Large intestine (tissue), 12 donors: Measurements from ENCODE around the gene GOLIM4. TPM values are rescaled to one million over a fixed set of nuclear protein-coding genes. Genes with fewer than 3 reads are reported as not detected.
"Not testable (repeated sequence)": the region's sequence is repeated elsewhere in the genome, so short reads cannot be mapped to it uniquely, and the experiment has no call there.

ENCODE experiments used
- DNase-seq, 2 donors: peaks; one replicate each; pipeline versions ENCODE4 v3.0.0 to v3.0.0-alpha.2; 2013
- H3K27ac ChIP-seq: one replicate; pipeline ENCODE4 v1.5.1; 2013; ENCODE audit warnings: low read length
- H3K27me3 ChIP-seq: 2 replicates; pipeline ENCODE4 v1.6.1; 2013; ENCODE audit warnings: low read length; ENCODE audit not compliant: control insufficient read depth, insufficient read depth
- H3K36me3 ChIP-seq: 2 replicates; pipeline ENCODE4 v1.6.1; 2013; ENCODE audit warnings: low read length; ENCODE audit not compliant: control insufficient read depth, insufficient read depth
- H3K4me1 ChIP-seq: one replicate; pipeline ENCODE4 v1.6.1; 2013; ENCODE audit warnings: low read length; ENCODE audit not compliant: control insufficient read depth, insufficient read depth
- H3K4me3 ChIP-seq: one replicate; pipeline ENCODE4 v1.5.1; 2013; ENCODE audit warnings: low read length
- H3K9me3 ChIP-seq: one replicate; pipeline ENCODE4 v1.6.1; 2013; ENCODE audit warnings: mild to moderate bottlenecking, low read depth, low read length, moderate library complexity; ENCODE audit not compliant: control insufficient read depth
- WGBS: methylation state at CpG from one replicate; pipeline ENCODE4 v1.1.5; 2013; ENCODE audit warnings: low lambda C conversion rate; ENCODE audit not compliant: insufficient coverage; 5-methylcytosine and 5-hydroxymethylcytosine counted together
- long read RNA-seq, 11 donors: transcript quantifications; one replicate each; lab custom pipeline, GENCODE V29; 2026
- polyA plus RNA-seq: library from polyadenylated mRNA; unstranded; fragments of 120-200 nt; gene quantifications from one replicate; pipeline ENCODE4 v1.2.1, GENCODE V29; 2013

Gene GOLIM4
- 94.8 TPM for polyA plus RNA-seq
- long read RNA-seq, donor 1, full-length matches to known transcripts, result 4 of 4 reads
- long read RNA-seq, donor 1, partial matches to known transcripts, result 0 of 4 reads
- long read RNA-seq, donor 1, other reads (novel, unspliced or antisense), result 0 of 4 reads
- long read RNA-seq, donor 2, full-length matches to known transcripts, result 3 of 11 reads
- long read RNA-seq, donor 2, partial matches to known transcripts, result 8 of 11 reads
- long read RNA-seq, donor 2, other reads (novel, unspliced or antisense), result 0 of 11 reads
- long read RNA-seq, donor 3, result 0 reads
- long read RNA-seq, donor 4, result 0 reads
- long read RNA-seq, donor 5, full-length matches to known transcripts, result 4 of 4 reads
- long read RNA-seq, donor 5, partial matches to known transcripts, result 0 of 4 reads
- long read RNA-seq, donor 5, other reads (novel, unspliced or antisense), result 0 of 4 reads
- long read RNA-seq, donor 6, full-length matches to known transcripts, result 1 of 6 reads
- long read RNA-seq, donor 6, partial matches to known transcripts, result 5 of 6 reads
- long read RNA-seq, donor 6, other reads (novel, unspliced or antisense), result 0 of 6 reads
- long read RNA-seq, donor 7, full-length matches to known transcripts, result 2 of 2 reads
- long read RNA-seq, donor 7, partial matches to known transcripts, result 0 of 2 reads
- long read RNA-seq, donor 7, other reads (novel, unspliced or antisense), result 0 of 2 reads
- long read RNA-seq, donor 8, full-length matches to known transcripts, result 6 of 32 reads
- long read RNA-seq, donor 8, partial matches to known transcripts, result 26 of 32 reads
- long read RNA-seq, donor 8, other reads (novel, unspliced or antisense), result 0 of 32 reads
- long read RNA-seq, donor 9, full-length matches to known transcripts, result 3 of 14 reads
- long read RNA-seq, donor 9, partial matches to known transcripts, result 11 of 14 reads
- long read RNA-seq, donor 9, other reads (novel, unspliced or antisense), result 0 of 14 reads
- long read RNA-seq, donor 10, partial matches to known transcripts, result 12 of 12 reads
- long read RNA-seq, donor 10, other reads (novel, unspliced or antisense), result 0 of 12 reads
- long read RNA-seq, donor 11, full-length matches to known transcripts, result 2 of 2 reads
- long read RNA-seq, donor 11, partial matches to known transcripts, result 0 of 2 reads
- long read RNA-seq, donor 11, other reads (novel, unspliced or antisense), result 0 of 2 reads

GRCh38 chr3:168095611-168096209 is at the start of gene GOLIM4:
Gene GOLIM4, minus strand, starts transcription at chr3:168095924. Its CDS starts 639 bp downstream, at chr3:168095285.
- no CpG with 5 or more reads among the region's 52 CpGs for WGBS
- Histone ChIP-seq H3K27me3 (no peaks in the 10 kb centered on the region), H3K4me3 (peak within 1 kb of the TSS; percentile 94), H3K27ac (peak within 1 kb of the TSS; percentile 98), H3K4me1 (peaks cover 15% of the 10 kb centered on the region), H3K36me3 (no peaks in the 10 kb centered on the region), H3K9me3 (peaks cover 3% of the 10 kb centered on the region)
- DNase-seq, result peak; percentile 96 to 99

- no peak overlapping the region for H3K4me3 ChIP-seq
- no peak for DNase-seq
- no peaks in the 10 kb centered on the region for H3K9me3 ChIP-seq
- no peaks in the 10 kb centered on the region for H3K36me3 ChIP-seq
- no peak overlapping the region for H3K27ac ChIP-seq
- H3K4me1 ChIP-seq, result no peaks in the 10 kb centered on the region
- no peaks in the 10 kb centered on the region for H3K27me3 ChIP-seq
- 91% methylated on average over 4 of the region's 6 CpGs for WGBS
These were observed 45.8 kb upstream of the GOLIM4 start for GRCh38 chr3:168141405-168141998.

GRCh38 chr3:168139947-168140346 is 44.2 kb upstream of the GOLIM4 start:
- Histone ChIP-seq H3K9me3 (no peaks in the 10 kb centered on the region), H3K4me3 (no peak overlapping the region), H3K36me3 (no peaks in the 10 kb centered on the region), H3K27ac (no peak overlapping the region), H3K27me3 (no peaks in the 10 kb centered on the region), H3K4me1 (no peaks in the 10 kb centered on the region)
- WGBS, result 100% methylated on average over 1 of the region's 3 CpGs
- DNase-seq, result no peak

GRCh38 chr3:168138421-168138820 is 42.7 kb upstream of the GOLIM4 start:
- Histone ChIP-seq H3K4me3 (no peak overlapping the region), H3K9me3 (no peaks in the 10 kb centered on the region)

GRCh38 chr3:168134931-168135330 is 39.2 kb upstream of the GOLIM4 start:
- H3K9me3 ChIP-seq, result no peaks in the 10 kb centered on the region
- H3K36me3 ChIP-seq, result no peaks in the 10 kb centered on the region
- no peak for DNase-seq
- WGBS, result 67% methylated on average over 1 of the region's 5 CpGs
- H3K4me3 ChIP-seq, result no peak overlapping the region
- H3K27ac ChIP-seq, result no peak overlapping the region
- no peaks in the 10 kb centered on the region for H3K4me1 ChIP-seq
- H3K27me3 ChIP-seq, result no peaks in the 10 kb centered on the region

More at GRCh38 chr3:168138421-168138820, 42.7 kb upstream of the GOLIM4 start:
- H3K4me1 ChIP-seq, result no peaks in the 10 kb centered on the region
- no peaks in the 10 kb centered on the region for H3K27me3 ChIP-seq
- H3K36me3 ChIP-seq, result no peaks in the 10 kb centered on the region
- no peak for DNase-seq
- H3K27ac ChIP-seq, result no peak overlapping the region
- 100% methylated on average over 3 of the region's 5 CpGs for WGBS

- H3K27me3 ChIP-seq, H3K9me3 ChIP-seq, H3K36me3 ChIP-seq, H3K4me1 ChIP-seq, DNase-seq, H3K4me3 ChIP-seq, H3K27ac ChIP-seq: not testable (repeated sequence)
- WGBS, result no CpG with 5 or more reads among the region's 3 CpGs
These were observed 34.5 kb upstream of the GOLIM4 start for GRCh38 chr3:168130250-168130649.

GRCh38 chr3:168128463-168128862 is 32.7 kb upstream of the GOLIM4 start:
- not testable (repeated sequence) for H3K27ac ChIP-seq, H3K9me3 ChIP-seq, H3K27me3 ChIP-seq, H3K36me3 ChIP-seq, DNase-seq, H3K4me3 ChIP-seq, H3K4me1 ChIP-seq
- WGBS, result no CpG with 5 or more reads among the region's 8 CpGs

GRCh38 chr3:168127466-168127865 is 31.7 kb upstream of the GOLIM4 start:
- Histone ChIP-seq H3K9me3 (peaks cover 4% of the 10 kb centered on the region), H3K4me1 (no peaks in the 10 kb centered on the region), H3K27me3 (no peaks in the 10 kb centered on the region), H3K4me3 (no peak overlapping the region), H3K36me3 (no peaks in the 10 kb centered on the region), H3K27ac (no peak overlapping the region)
- no peak for DNase-seq
- WGBS, result no CpG with 5 or more reads among the region's 1 CpG

- 97% methylated on average over 5 of the region's 7 CpGs for whole genome bisulfite sequencing
- H3K4me1 ChIP-seq, result no peaks in the 10 kb centered on the region
- H3K9me3 ChIP-seq, result peaks cover 4% of the 10 kb centered on the region
- no peaks in the 10 kb centered on the region for H3K36me3 ChIP-seq
- H3K27ac ChIP-seq, result no peak overlapping the region
- H3K27me3 ChIP-seq, result no peaks in the 10 kb centered on the region
- H3K4me3 ChIP-seq, result no peak overlapping the region
- DNase-seq, result no peak
These were observed 29.1 kb upstream of the GOLIM4 start for GRCh38 chr3:168124791-168125190.
